PFSK-1 (cell line): ENCODE measurements around the gene SH3RF1.

ENCODE experiments used
- FOXP2 ChIP-seq: optimal IDR thresholded peaks from 2 replicates; pipeline ENCODE3; 2011; ENCODE audit warnings: borderline replicate concordance, control low read depth, inconsistent platforms; ENCODE audit not compliant: insufficient read depth; ENCODE audit errors: extremely low read length, extremely low read depth
- POLR2AphosphoS5 ChIP-seq: IDR thresholded peaks from 2 replicates; pipeline ENCODE4 v1.6.1; 2012; ENCODE audit warnings: low read depth, mild to moderate bottlenecking, control low read depth, low read length, moderate library complexity
- REST ChIP-seq, 2 experiments: IDR thresholded peaks; 2 replicates each; pipeline versions ENCODE4 v1.6.1 to v1.8.0; 2011 to 2012; ENCODE audit warnings: low read depth in 2 of 2, low read length in 2 of 2, control low read depth in 1 of 2, inconsistent platforms in 1 of 2, mild to moderate bottlenecking in 1 of 2, moderate library complexity in 1 of 2; ENCODE audit not compliant: insufficient read depth in 1 of 2
- SIN3A ChIP-seq: IDR thresholded peaks from 2 replicates; pipeline ENCODE4 v1.6.1; 2012; ENCODE audit warnings: mild to moderate bottlenecking, low read length, moderate library complexity, borderline replicate concordance; ENCODE audit not compliant: insufficient read depth
- TAF1 ChIP-seq: IDR thresholded peaks from 2 replicates; pipeline ENCODE4 v1.6.1; 2012; ENCODE audit warnings: low read length, control low read depth, borderline replicate concordance; ENCODE audit not compliant: insufficient read depth

SH3RF1 gene

GRCh38 chr4:169092889-169093522, 177.8 kb downstream of the SH3RF1 start:
- TF ChIP-seq POLR2AphosphoS5 = no peak
- TF ChIP-seq REST (IDR thresholded peaks at IDR 0.05; ENCODE audit: insufficient read depth in 1 of 2, low read depth in 2 of 2, low read length in 2 of 2) = no peak
- no peak for TF ChIP-seq TAF1
- TF ChIP-seq FOXP2 = no peak
- no peak for TF ChIP-seq SIN3A

GRCh38 chr4:169090484-169091215, 180.1 kb downstream of the SH3RF1 start:
- TF ChIP-seq TAF1 (no peak), POLR2AphosphoS5 (no peak)

- TF ChIP-seq FOXP2 = no peak
- no peak for TF ChIP-seq SIN3A
- no peak for TF ChIP-seq TAF1
- no peak for TF ChIP-seq REST (IDR thresholded peaks at IDR 0.05; ENCODE audit: insufficient read depth in 1 of 2, low read depth in 2 of 2, low read length in 2 of 2)
- no peak for TF ChIP-seq POLR2AphosphoS5
Observed at GRCh38 chr4:169089004-169089403, 181.8 kb downstream of the SH3RF1 start.

GRCh38 chr4:169084954-169085353, 185.8 kb downstream of the SH3RF1 start:
- TF ChIP-seq FOXP2 (no peak), REST (IDR thresholded peaks at IDR 0.05; ENCODE audit: insufficient read depth in 1 of 2, low read depth in 2 of 2, low read length in 2 of 2) (no peak), TAF1 (no peak), SIN3A (no peak), POLR2AphosphoS5 (no peak)

- TF ChIP-seq FOXP2 = no peak
- no peak for TF ChIP-seq POLR2AphosphoS5
- no peak for TF ChIP-seq SIN3A
- no peak for TF ChIP-seq TAF1
- TF ChIP-seq REST (IDR thresholded peaks at IDR 0.05; ENCODE audit: insufficient read depth in 1 of 2, low read depth in 2 of 2, low read length in 2 of 2) = no peak
Observed at GRCh38 chr4:169080981-169081380, 189.8 kb downstream of the SH3RF1 start.
